Activated T-cell treated with anti-CD3 and anti-CD28 coated beads for 4 hours (primary cell): ENCODE measurements around the gene CHP1.
"Not testable (repeated sequence)": the region's sequence is repeated elsewhere in the genome, so short reads cannot be mapped to it uniquely, and the experiment has no call there.

Experiments
- DNase-seq: peaks from one replicate; pipeline ENCODE4 v3.0.0-alpha.2; 2020

The CHP1 gene

GRCh38 chr15:41301587-41301986 lies 70.5 kb downstream of the CHP1 start:
- DNase-seq, result no peak

GRCh38 chr15:41304149-41304770 lies 73.2 kb downstream of the CHP1 start:
- no peak for DNase-seq

DNA sequence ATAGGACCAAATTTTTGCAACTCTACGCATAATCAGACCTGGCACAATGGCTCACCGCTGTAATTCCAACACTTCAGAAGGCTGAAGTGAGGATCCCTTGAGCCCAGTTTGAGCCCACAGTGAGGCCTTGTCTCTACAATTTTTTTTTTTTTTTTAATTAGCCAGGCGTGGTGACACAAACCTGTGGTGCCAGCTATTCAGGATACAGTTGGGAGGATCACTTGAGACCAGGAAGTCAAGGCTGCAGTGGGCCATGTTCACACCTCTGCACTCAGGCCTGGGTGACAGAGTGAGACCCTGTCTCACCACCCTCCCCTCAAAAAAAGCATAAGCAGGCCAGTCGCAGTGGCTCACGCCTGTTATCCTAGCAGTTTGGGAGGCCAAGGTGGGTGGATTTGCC lies 76.6 kb downstream of the CHP1 start:
- DNase-seq, result no peak

- no peak for DNase-seq
Observed at GRCh38 chr15:41309226-41309905, 78.3 kb downstream of the CHP1 start.

DNA sequence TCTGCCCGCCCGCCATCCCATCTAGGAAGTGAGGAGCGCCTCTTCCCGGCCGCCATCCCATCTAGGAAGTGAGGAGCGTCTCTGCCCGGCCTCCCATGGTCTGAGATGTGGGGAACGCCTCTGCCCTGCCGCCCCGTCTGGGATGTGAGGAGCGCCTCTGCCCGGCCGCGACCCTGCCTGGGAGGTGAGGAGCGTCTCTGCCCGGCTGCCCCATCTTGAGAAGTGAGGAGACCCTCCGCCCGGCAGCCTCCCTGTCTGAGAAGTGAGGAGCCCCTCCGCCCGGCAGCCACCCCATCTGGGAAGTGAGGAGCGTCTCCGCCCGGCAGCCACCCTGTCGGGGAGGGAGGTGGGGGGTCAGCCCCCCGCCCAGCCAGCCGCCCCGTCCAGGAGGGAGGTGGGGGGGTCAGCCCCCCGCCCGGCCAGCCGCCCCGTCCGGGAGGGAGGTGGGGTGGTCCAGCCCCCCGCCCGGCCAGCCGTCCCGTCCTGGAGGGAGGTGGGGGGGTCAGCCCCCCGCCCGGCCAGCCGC lies 89.8 kb downstream of the CHP1 start:
- DNase-seq, result not testable (repeated sequence)

DNA sequence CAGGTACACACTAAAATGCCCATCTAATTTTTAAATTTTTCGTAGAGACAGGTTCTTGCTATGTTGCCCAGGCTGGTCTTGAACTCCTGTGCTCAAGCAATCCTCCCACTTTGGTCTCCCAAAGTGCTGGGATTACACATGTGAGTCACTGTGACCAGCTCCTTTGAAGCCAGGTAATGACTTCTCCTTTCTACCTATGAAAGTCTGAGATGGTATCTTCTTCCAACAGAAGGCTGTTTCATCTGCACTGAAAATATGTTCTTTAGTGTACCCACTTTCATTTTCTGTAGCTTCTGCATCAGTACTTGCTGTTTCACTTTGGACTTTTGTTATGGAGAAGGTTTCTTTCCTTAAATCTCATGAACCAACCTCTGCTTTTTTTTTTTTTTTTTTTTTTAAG lies 92.5 kb downstream of the CHP1 start:
- DNase-seq, result no peak

DNA sequence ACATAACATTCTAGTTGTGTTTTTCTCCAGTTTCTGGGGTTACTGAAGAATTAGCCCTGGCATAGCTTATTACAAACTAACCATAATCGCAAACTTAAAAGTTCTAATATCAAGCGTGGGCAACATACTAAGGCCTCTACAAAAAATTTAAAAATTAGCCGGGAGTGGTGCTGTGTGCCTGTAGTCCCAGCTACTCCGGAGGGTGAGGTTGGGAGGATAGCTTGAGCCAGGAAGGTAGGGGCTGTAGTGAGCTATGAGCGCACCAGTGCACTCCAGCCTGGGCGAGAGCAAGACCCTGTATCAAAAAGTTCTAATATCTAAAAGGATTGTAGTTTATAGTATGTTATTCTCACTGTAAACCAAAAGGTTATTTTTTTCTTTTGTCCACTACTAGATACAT lies 100.2 kb downstream of the CHP1 start:
- DNase-seq, result no peak
